BLaER1 treated with 17β-estradiol and CSF1 and Interleukin-3, amounts not matched to agents 10 nM and 100 nM (cell line): ENCODE measurements around the gene KRAS.

Experiments
- H3K27ac ChIP-seq, 11 experiments: shearing (Covaris generic); formaldehyde crosslinking; 2 replicates each; pipeline ENCODE4 v1.8.1; 2022
- H3K27me3 ChIP-seq, 11 experiments: shearing (Covaris generic); formaldehyde crosslinking; 2 replicates each; pipeline ENCODE4 v1.8.1; 2022
- H3K36me3 ChIP-seq, 11 experiments: shearing (Covaris generic); formaldehyde crosslinking; 2 replicates each; pipeline ENCODE4 v1.8.1; 2022
- H3K4me1 ChIP-seq, 10 experiments: shearing (Covaris generic); formaldehyde crosslinking; 2 replicates each; pipeline ENCODE4 v1.8.1; 2022
- H3K4me2 ChIP-seq, 11 experiments: shearing (Covaris generic); formaldehyde crosslinking; 2 replicates each; pipeline ENCODE4 v1.8.1; 2022
- H3K4me3 ChIP-seq, 10 experiments: shearing (Covaris generic); formaldehyde crosslinking; 2 replicates each; pipeline ENCODE4 v1.8.1; 2022
- H3K9ac ChIP-seq, 11 experiments: shearing (Covaris generic); formaldehyde crosslinking; 2 replicates each; pipeline ENCODE4 v1.8.1; 2022
- H3K9me3 ChIP-seq, 11 experiments: shearing (Covaris generic); formaldehyde crosslinking; replicated peaks in 1 of 11; 2 replicates each; pipeline ENCODE4 v1.8.1; 2022
- H4K20me1 ChIP-seq, 11 experiments: shearing (Covaris generic); formaldehyde crosslinking; 2 replicates each; pipeline ENCODE4 v1.8.1; 2022
- Cebpa-rat ChIP-seq, 11 experiments: shearing (Covaris generic); IDR thresholded peaks; 2 replicates each; pipeline ENCODE4 v1.8.1; 2022

Gene KRAS

GRCh38 chr12:25280082-25280481 lies 29.4 kb upstream of the KRAS start:
- Histone ChIP-seq H3K4me3 (no peak overlapping the region), H3K27ac (no peak overlapping the region)

GRCh38 chr12:25278269-25278668 lies 27.5 kb upstream of the KRAS start:
- Histone ChIP-seq H4K20me1 (no peaks in the 10 kb centered on the region), H3K36me3 (no peaks in the 10 kb centered on the region), H3K9ac (no peak overlapping the region), H3K9me3 (no peaks in the 10 kb centered on the region), H3K4me1 (peaks cover 0 to 11% (median 5%) of the 10 kb centered on the region in 10 experiments; a peak in 13 of 20 replicates), H3K4me2 (no peak overlapping the region), H3K27ac (no peak overlapping the region), H3K27me3 (no peaks in the 10 kb centered on the region), H3K4me3 (no peak overlapping the region)
- no peak for TF ChIP-seq Cebpa-rat (IDR thresholded peaks at IDR 0.05)

More at GRCh38 chr12:25280082-25280481, 29.4 kb upstream of the KRAS start:
- no peak for TF ChIP-seq Cebpa-rat (IDR thresholded peaks at IDR 0.05)
- no peak overlapping the region for H3K9ac ChIP-seq
- H4K20me1 ChIP-seq, result no peaks in the 10 kb centered on the region
- H3K4me2 ChIP-seq, result peak overlapping the region in 2 of 11 experiments; percentile 20 to 36; a peak in 2 of 22 replicates
- H3K36me3 ChIP-seq, result no peaks in the 10 kb centered on the region
- H3K27me3 ChIP-seq, result no peaks in the 10 kb centered on the region
- peaks cover 0 to 17% (median 6%) of the 10 kb centered on the region in 10 experiments; a peak in 13 of 20 replicates for H3K4me1 ChIP-seq
- no peaks in the 10 kb centered on the region for H3K9me3 ChIP-seq

GRCh38 chr12:25276199-25276937 lies 25.6 kb upstream of the KRAS start:
- H3K4me2 ChIP-seq, result no peak overlapping the region
- no peaks in the 10 kb centered on the region for H3K27me3 ChIP-seq
- H3K4me3 ChIP-seq, result no peak overlapping the region
- H3K36me3 ChIP-seq, result no peaks in the 10 kb centered on the region
- H4K20me1 ChIP-seq, result no peaks in the 10 kb centered on the region
- no peaks in the 10 kb centered on the region for H3K9me3 ChIP-seq
- H3K9ac ChIP-seq, result no peak overlapping the region
- no peak overlapping the region for H3K27ac ChIP-seq
- no peak for TF ChIP-seq Cebpa-rat (IDR thresholded peaks at IDR 0.05)
- H3K4me1 ChIP-seq, result peaks cover 0 to 15% (median 5%) of the 10 kb centered on the region in 10 experiments; a peak in 9 of 20 replicates

- no peak for TF ChIP-seq Cebpa-rat (IDR thresholded peaks at IDR 0.05)
- peak overlapping the region in 4 of 11 experiments; percentile 11 to 38 (median 20); a peak in 3 of 22 replicates for H3K4me2 ChIP-seq
Measured at GRCh38 chr12:25271486-25272098, 20.9 kb upstream of the KRAS start.

GRCh38 chr12:25269701-25270100 lies 19.0 kb upstream of the KRAS start:
- no peak overlapping the region for H3K9ac ChIP-seq
- no peaks in the 10 kb centered on the region for H3K27me3 ChIP-seq
- H3K4me2 ChIP-seq, result peak overlapping the region in 8 of 11 experiments; percentile 0 to 43 (median 20); a peak in 12 of 22 replicates
- H3K36me3 ChIP-seq, result no peaks in the 10 kb centered on the region
- no peaks in the 10 kb centered on the region for H4K20me1 ChIP-seq
- H3K4me3 ChIP-seq, result no peak overlapping the region
- peaks cover 0 to 25% (median 17%) of the 10 kb centered on the region in 10 experiments; a peak in 16 of 20 replicates for H3K4me1 ChIP-seq
- H3K9me3 ChIP-seq, result no peaks in the 10 kb centered on the region
- H3K27ac ChIP-seq, result no peak overlapping the region
- no peak for TF ChIP-seq Cebpa-rat (IDR thresholded peaks at IDR 0.05)

More at GRCh38 chr12:25271486-25272098, 20.9 kb upstream of the KRAS start:
- H3K27me3 ChIP-seq, result no peaks in the 10 kb centered on the region
- no peaks in the 10 kb centered on the region for H4K20me1 ChIP-seq
- no peak overlapping the region for H3K27ac ChIP-seq
- no peak overlapping the region for H3K9ac ChIP-seq
- peaks cover 0 to 25% (median 17%) of the 10 kb centered on the region in 10 experiments; a peak in 16 of 20 replicates for H3K4me1 ChIP-seq
- H3K36me3 ChIP-seq, result no peaks in the 10 kb centered on the region
- no peak overlapping the region for H3K4me3 ChIP-seq
- no peaks in the 10 kb centered on the region for H3K9me3 ChIP-seq

- Histone ChIP-seq H3K9me3 (no peaks in the 10 kb centered on the region), H3K4me2 (no peak overlapping the region), H3K9ac (no peak overlapping the region), H3K27ac (no peak overlapping the region), H4K20me1 (no peaks in the 10 kb centered on the region), H3K4me3 (no peak overlapping the region), H3K27me3 (no peaks in the 10 kb centered on the region), H3K4me1 (peaks cover 0 to 26% (median 15%) of the 10 kb centered on the region in 10 experiments; a peak in 16 of 20 replicates), H3K36me3 (no peaks in the 10 kb centered on the region)
- TF ChIP-seq Cebpa-rat (IDR thresholded peaks at IDR 0.05), result no peak
Measured at GRCh38 chr12:25266497-25266896, 15.8 kb upstream of the KRAS start.

- no peak for TF ChIP-seq Cebpa-rat (IDR thresholded peaks at IDR 0.05)
- Histone ChIP-seq H3K4me1 (peaks cover 0 to 17% (median 6%) of the 10 kb centered on the region in 10 experiments; a peak in 15 of 20 replicates), H3K27me3 (no peaks in the 10 kb centered on the region), H3K4me3 (no peak overlapping the region), H3K36me3 (no peaks in the 10 kb centered on the region), H3K4me2 (no peak overlapping the region), H4K20me1 (no peaks in the 10 kb centered on the region), H3K27ac (no peak overlapping the region), H3K9ac (no peak overlapping the region), H3K9me3 (no peaks in the 10 kb centered on the region; a peak in 1 of 22 replicates)
Measured at GRCh38 chr12:25264862-25265261, 14.1 kb upstream of the KRAS start.

GRCh38 chr12:25264114-25264513 lies 13.4 kb upstream of the KRAS start:
- Histone ChIP-seq H3K4me3 (no peak overlapping the region), H3K4me2 (0 out of 22 replicates have a peak overlapping the region, but pooled peaks of 2 of the 11 experiments have one; percentile 4 to 5), H3K36me3 (no peaks in the 10 kb centered on the region), H3K9me3 (no peaks in the 10 kb centered on the region; a peak in 1 of 22 replicates), H4K20me1 (no peaks in the 10 kb centered on the region), H3K9ac (no peak overlapping the region), H3K27me3 (no peaks in the 10 kb centered on the region), H3K4me1 (peaks cover 0 to 10% (median 0%) of the 10 kb centered on the region in 10 experiments; a peak in 5 of 20 replicates), H3K27ac (no peak overlapping the region)
- TF ChIP-seq Cebpa-rat (IDR thresholded peaks at IDR 0.05), result no peak

- Histone ChIP-seq H4K20me1 (no peaks in the 10 kb centered on the region), H3K27ac (no peak overlapping the region), H3K36me3 (no peaks in the 10 kb centered on the region), H3K9me3 (no peaks in the 10 kb centered on the region; a peak in 1 of 22 replicates), H3K4me1 (peaks cover 0 to 10% (median 0%) of the 10 kb centered on the region in 10 experiments; a peak in 4 of 20 replicates), H3K4me3 (no peak overlapping the region), H3K27me3 (no peaks in the 10 kb centered on the region), H3K4me2 (peak overlapping the region in 3 of 11 experiments; percentile 4 to 19 (median 5); a peak in 1 of 22 replicates), H3K9ac (no peak overlapping the region)
- no peak for TF ChIP-seq Cebpa-rat (IDR thresholded peaks at IDR 0.05)
Measured at GRCh38 chr12:25263594-25263993, 12.9 kb upstream of the KRAS start.
